GM19463 (cell line): ENCODE results near the gene TGFA.

Experiments used
- ATAC-seq: cut with Tn5 transposase; IDR thresholded peaks from one replicate; pipeline ENCODE4 v1.9.1; 2021; ENCODE audit warnings: mild to moderate bottlenecking, moderate library complexity; ENCODE audit not compliant: unreplicated experiment

Gene TGFA

DNA sequence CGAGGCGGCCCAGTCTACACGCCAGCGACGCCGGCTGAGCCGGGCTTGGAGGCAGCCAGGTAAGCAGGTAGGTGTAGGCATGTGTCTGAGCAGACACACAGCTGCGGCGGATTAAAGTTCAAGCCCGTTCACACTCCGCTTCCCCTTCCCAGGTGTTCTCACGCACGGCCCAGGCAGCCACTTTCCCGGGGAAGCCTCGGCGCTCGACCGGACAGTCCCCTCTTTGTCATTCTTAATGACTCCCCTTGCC is 367 bp downstream of the TGFA start:
- no peak for ATAC-seq

DNA sequence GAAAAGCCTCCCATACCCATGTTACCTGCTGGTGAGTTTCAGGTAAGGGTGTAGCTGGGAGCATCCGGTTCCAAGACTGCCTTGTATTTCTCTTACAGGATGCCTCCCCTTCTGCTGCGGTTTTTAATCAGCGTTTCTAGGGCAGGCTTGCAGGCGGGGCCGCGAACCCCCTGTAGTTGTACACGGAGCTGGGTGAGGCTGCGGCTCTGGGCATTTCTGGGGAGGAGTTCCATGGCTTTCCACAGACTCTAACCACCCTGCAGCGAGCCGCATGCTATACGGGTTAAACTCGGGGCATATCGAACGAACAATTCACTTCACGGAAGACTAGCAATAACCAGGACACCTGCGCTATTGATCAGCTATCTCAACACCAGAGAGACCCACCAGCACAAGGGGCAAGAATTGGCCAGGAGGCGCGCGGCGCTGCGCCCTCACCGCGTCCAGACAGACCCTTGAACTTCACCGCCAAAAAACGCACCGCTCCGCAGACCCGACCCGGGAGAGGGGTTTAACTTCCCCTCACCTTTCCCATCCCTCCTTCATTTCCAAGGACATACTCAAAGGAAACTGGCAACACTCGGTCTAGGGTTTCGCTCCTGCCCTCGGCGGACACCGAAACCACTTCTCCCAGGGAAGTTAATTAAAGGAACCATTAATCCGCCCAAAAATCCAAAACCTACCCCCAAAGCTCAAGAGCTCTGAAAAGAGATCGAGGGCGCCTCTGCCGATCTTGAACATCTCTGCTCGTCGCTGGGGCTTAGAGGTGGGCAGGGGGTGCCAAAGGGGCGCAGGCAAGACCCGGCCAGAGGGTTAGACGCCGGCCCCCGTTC is 909 bp downstream of the TGFA start:
- no peak for ATAC-seq

DNA sequence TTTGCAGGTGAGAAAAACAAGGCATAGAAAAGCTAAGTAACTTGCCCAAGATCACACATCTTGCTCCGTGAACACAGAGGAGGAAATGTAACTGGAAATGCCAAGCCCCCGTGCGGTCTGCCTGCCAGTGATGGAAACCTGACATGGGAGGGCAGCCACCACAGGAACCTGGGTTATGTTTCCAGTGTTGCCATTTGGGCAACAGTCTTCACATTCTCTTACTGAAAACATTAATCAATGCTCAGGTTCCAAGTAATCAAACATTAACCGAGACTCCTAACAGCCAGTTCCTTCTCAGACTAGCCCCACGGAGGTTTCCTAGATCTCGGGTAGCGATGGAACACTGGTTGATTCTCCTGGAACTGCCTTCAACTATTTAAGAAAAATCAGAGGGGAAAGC is 2.5 kb downstream of the TGFA start:
- no peak for ATAC-seq

DNA sequence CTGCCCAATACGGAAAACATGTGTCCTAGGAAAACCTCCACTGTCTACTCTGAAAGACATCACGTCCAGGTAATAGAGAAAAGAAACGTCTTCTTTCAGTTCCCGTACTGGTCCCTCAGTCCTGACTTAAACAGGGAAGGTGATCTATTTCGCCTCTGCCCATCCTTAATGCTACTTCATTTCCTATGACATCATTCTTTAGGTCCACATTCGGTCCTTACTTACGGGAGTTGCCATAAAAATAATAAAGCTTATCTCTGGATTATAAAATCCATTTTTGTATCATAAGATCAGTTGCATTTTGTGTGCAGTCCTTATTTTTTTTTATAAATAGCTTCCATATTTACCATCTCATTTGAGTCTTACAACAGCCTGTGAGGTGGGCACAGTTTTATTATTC is 3.7 kb downstream of the TGFA start:
- no peak for ATAC-seq

DNA sequence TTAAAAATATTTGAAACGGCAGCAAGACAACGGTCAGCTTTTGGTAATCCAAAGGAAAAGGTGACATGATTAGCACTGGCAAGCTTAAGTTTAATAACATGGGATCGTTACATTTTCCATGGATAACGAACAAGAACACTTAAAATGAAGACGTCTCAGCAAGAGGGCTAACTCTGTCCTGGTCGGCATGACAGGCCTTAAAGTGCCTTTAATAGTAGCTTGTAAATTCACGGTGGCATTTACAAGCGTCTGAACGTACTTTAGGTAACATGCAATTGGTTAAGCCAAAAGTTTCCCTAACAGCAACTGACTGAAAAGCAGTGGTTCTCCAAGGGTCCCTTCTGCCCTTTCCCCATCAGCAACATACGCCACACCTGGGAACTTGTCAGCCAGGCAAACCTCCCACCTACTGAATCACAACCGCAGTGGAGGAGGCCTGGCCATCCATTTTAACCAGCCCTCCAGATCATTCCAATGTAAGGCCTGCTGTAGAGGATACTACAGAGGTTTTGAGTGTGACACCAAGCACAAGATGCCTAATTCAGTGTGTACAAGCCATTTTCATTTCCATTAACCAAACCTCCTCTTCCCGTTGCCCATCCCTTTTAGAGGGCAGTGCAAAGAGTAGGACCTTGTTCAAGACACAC is 4.4 kb downstream of the TGFA start:
- ATAC-seq: no peak

GRCh38 chr2:70548233-70548632 is 5.4 kb downstream of the TGFA start:
- ATAC-seq: no peak

DNA sequence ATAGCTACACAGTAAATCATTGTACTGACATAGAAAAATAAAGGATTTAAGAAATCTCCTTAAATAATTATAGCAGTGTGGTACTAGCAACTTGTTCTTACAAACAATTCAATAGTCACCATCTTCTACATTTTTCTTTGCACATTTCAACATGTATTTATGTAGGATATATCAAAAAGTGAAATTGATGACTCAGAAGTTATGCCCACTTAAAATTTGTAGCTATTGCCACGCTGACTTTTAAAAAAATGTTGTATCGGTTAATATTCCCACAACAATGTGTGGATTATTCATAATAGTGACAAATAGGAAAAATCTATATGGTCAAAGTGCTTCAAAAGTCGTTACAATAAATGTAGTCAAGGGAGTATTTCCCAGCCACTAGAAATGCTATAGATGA is 6.7 kb downstream of the TGFA start:
- ATAC-seq: no peak

GRCh38 chr2:70546376-70546775 is 7.2 kb downstream of the TGFA start:
- ATAC-seq: no peak

DNA sequence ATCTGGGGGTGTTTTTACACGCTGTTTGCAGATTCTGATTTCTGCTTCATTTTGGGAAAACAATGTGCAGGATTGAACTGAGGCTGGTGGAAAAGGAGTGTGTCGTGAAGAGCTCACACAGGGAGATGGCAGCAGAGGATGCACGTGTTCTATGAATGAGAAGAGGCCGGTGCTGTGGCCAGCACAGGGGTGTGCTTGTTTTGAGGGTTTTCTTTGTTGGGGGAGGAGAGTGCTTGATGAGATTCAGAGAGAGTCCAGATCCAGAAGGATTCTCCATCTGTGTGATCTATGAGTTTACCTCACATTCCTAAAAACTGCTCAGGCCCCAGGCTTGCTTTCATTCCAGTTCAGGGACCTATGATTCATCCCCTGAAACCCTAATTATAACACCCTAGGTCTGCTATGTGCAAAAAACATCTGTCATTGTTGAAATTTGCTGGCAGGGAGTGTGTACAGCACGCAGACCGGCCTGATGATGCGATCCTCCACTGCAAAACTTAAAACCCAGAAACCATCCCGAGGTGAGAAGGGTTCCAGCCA is 12.1 kb downstream of the TGFA start:
- no peak for ATAC-seq

DNA sequence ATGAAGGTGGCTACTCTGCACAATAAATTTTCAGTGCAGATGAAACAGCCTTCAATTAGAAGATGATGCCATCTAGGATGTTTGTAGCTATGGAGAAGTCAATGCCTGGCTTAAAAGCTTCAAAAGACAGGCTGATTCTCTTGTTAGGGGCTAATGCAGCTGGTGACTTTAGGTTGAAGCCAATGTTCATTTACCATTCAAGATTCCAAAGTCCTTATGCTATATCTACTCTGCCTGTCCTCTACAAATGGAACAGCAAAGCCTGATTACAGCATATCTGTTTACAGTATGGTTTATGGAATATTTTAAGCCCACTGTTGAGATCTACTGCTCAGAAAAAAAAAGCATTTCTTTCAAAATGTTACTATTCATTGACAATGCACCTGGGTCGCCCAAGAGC is 15.8 kb downstream of the TGFA start:
- no peak for ATAC-seq

GRCh38 chr2:70536517-70537055 is 17.0 kb downstream of the TGFA start:
- ATAC-seq: no peak

DNA sequence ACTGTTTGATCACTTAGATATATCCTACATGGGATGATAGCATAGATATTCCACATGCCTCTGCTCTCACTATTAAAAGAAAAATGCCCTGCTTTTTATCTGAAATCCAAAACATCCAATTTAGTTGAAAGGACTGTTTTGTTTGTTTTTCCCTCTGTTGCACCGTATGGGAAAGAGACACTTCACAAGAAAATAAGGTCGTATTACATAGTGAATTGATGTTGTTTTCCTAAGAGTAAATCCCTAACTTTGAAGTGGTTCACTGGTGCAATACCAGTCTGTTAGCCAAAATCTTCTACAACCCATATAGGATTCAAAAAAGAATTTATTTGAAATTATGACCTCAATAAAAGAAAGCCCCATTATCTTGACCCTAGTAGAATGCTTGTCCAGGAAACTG is 18.1 kb downstream of the TGFA start:
- ATAC-seq: no peak

- no peak for ATAC-seq
These were observed 19.3 kb downstream of the TGFA start for GRCh38 chr2:70534183-70534836.

GRCh38 chr2:70532244-70532935 is 21.2 kb downstream of the TGFA start:
- ATAC-seq: no peak

GRCh38 chr2:70531419-70532086 is 22.1 kb downstream of the TGFA start:
- no peak for ATAC-seq

GRCh38 chr2:70529610-70530009 is 24.0 kb downstream of the TGFA start:
- ATAC-seq: no peak

GRCh38 chr2:70528929-70529328 is 24.7 kb downstream of the TGFA start:
- no peak for ATAC-seq

- no peak for ATAC-seq
These were observed 25.4 kb downstream of the TGFA start for GRCh38 chr2:70528276-70528675.

- peak; percentile 34 for ATAC-seq
These were observed 26.1 kb downstream of the TGFA start for GRCh38 chr2:70527447-70528080.

GRCh38 chr2:70526126-70526525 is 27.5 kb downstream of the TGFA start:
- no peak for ATAC-seq
